Stimulated activated effector memory CD8-positive, alpha-beta T cell treated with anti-CD3 and anti-CD28 coated beads, Interleukin-12 subunit alpha, Interleukin-12 subunit beta, amount 100 ng/mL, for 72 hours (primary cell): ENCODE results near the gene CST9.

Experiments
- ATAC-seq: fragments of 150-1000 bp; cut with Tn5 transposase; 2 replicates; pipeline ENCODE4 v1.10.0; 2021
- DNase-seq, 2 donors: peaks; one replicate each; pipeline ENCODE4 v3.0.0; 2021 to 2022; ENCODE audit warnings: low spot score in 2 of 2
- H3K27ac Mint-ChIP-seq: one replicate; pipeline ENCODE4 v1.8.0; 2022; ENCODE audit warnings: mild to moderate bottlenecking, mixed read lengths
- H3K36me3 Mint-ChIP-seq: one replicate; pipeline ENCODE4 v1.8.0; 2022; ENCODE audit warnings: mild to moderate bottlenecking, mixed read lengths
- H3K4me1 Mint-ChIP-seq: one replicate; pipeline ENCODE4 v1.8.0; 2022; ENCODE audit warnings: mixed read lengths
- H3K4me3 Mint-ChIP-seq: one replicate; pipeline ENCODE4 v1.8.0; 2022; ENCODE audit warnings: mild to moderate bottlenecking, mixed read lengths
- H3K9me3 Mint-ChIP-seq: one replicate; pipeline ENCODE4 v1.8.0; 2022; ENCODE audit warnings: mixed read lengths

The CST9 gene, protein sequence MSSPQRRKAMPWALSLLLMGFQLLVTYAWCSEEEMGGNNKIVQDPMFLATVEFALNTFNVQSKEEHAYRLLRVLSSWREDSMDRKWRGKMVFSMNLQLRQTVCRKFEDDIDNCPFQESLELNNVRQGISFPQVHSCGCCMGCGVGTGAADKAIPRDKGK

DNA sequence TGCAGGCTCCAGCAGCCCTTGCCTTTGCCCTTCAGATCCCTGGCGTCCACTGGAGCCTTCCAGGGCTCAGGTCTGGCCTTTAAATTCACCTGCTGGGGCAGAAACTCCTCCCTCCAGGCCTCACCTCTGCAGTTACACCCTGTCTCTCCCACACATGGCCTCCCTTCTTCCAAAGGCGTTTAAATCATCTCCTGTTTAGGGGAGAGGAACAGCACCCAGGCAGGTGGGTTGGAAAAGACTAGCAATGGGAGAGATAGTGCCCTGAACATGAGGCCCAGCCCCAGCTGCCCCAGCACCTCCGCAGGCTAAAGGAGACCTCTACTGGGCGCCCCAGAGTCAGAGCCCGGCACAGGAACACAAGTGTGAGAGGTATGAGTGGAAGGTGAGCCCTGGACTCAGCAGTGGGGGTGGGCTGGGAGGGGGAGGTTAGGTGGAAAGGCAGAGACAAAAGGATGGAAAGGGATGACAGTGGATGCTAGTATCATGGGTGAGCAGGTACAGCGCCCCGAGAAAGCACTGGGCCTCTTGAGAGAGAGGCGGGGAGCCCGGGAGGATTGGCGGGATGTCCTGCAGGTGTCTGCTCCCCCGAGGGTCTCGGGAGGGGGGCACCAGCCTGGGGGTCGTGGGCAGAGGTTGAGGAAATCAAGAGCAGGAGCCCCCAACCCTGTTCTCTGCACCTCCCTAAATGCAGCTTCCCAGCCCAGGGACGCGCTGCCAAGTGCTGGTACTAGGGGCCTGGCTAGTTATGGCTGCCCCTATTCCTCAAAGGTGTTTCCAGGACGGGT is at the start of gene CST9:
Gene CST9 (minus strand): TSS at position 51 of the 785 bp plus-strand sequence. CDS start 53 bp downstream, outside the sequence.
- Mint-ChIP-seq H3K4me3 (no peak within 1 kb of the TSS), H3K9me3 (no peaks in the 10 kb centered on the region), H3K4me1 (peaks cover 10% of the 10 kb centered on the region), H3K36me3 (no peaks in the 10 kb centered on the region), H3K27ac (no peak within 1 kb of the TSS)
- no peak for DNase-seq
- ATAC-seq = no peak

DNA sequence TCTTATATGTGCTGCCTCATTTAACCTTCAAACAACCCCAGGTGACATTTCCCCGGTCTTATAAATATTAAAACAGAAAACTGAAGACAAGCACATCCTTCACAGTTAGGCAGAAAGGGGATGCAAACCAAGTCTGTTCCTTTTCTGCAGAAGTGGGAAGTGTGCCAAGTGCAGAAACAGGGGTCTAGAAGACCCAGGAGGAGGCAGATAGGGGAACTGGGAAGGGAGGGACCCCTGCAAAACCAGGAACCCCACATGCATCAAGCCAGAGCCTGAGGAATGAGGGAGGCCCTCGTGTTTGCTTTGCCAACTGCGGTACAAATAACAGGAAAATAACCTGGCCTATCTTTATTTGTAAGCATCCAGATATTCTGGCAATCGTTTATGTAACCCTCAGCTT is 49.0 kb upstream of the CST9 start:
- Mint-ChIP-seq H3K27ac (no peak overlapping the region), H3K9me3 (no peaks in the 10 kb centered on the region), H3K4me1 (no peaks in the 10 kb centered on the region), H3K4me3 (no peak overlapping the region), H3K36me3 (no peaks in the 10 kb centered on the region)
- ATAC-seq = no peak
- no peak for DNase-seq

DNA sequence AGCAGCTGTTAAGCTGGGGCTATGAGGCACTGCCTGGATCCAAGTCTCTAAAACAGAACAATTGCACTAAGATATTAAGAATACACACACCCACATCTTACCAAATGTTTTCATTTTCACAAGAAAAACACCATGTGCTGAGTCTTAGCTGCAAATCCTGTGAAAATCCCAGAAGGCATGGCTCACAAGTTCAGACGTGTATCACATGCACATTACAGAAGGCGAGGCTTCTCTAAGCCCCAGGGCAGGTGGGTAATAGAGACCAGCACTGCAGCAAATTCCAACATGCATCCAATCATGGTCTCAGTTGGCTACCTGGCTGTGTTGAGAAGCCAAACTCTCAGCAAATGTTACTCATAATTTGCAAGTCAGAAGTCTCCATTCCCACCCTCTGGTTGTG is 48.3 kb upstream of the CST9 start:
- H3K4me1 Mint-ChIP-seq = no peaks in the 10 kb centered on the region
- no peak overlapping the region for H3K27ac Mint-ChIP-seq
- DNase-seq = no peak
- H3K9me3 Mint-ChIP-seq = no peaks in the 10 kb centered on the region
- ATAC-seq = no peak
- H3K36me3 Mint-ChIP-seq = no peaks in the 10 kb centered on the region
- H3K4me3 Mint-ChIP-seq = no peak overlapping the region

DNA sequence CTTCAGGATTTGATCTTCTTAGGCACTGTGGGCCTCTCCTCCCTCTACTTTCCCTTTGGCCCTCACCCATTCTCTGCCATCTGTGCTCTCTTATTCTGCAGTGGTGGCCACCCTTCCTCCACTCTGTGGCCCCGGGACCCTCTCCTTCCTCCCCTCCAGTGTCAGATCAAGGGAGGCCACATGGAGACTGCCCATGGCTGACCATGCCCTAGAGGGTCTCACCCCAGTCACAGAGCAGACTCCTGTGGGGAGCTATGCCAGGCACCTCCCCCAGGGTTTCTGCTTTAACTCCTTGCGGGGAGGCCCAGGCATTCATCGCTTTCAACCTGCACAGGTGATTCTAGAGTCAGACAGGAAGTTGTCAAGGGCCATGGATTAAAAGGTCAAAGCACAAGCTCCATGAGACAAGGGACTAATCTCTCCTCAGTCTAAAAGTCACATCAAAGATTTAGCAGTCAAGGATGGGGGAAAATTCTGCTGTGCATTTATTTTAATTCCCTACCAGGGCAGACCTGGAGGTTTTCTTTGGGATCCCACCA is 47.8 kb upstream of the CST9 start:
- Mint-ChIP-seq H3K4me3 (no peak overlapping the region), H3K36me3 (no peaks in the 10 kb centered on the region), H3K4me1 (no peaks in the 10 kb centered on the region), H3K27ac (no peak overlapping the region), H3K9me3 (no peaks in the 10 kb centered on the region)
- ATAC-seq (no peak), DNase-seq (no peak)

DNA sequence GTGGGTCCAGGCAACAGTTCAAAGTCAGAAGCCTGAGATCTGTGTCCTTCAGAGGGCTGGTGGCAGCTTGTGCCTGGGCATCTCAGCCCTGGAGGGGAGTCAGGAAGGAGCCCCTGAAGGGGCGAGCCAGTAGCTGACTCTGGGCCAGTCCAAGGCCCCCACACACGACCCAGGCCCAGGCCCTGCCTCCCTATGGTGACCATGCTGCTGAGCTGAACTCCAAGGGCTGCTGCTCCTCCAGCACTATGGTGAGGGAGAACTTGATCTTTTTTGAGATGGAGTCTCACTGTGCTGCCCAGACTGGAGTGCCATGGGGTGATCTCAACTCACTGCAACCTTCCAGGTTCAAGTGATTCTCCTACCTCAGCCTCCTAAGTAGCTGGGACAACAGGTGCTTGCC is 47.2 kb upstream of the CST9 start:
- Mint-ChIP-seq H3K4me1 (no peaks in the 10 kb centered on the region), H3K9me3 (no peaks in the 10 kb centered on the region), H3K36me3 (no peaks in the 10 kb centered on the region), H3K27ac (no peak overlapping the region), H3K4me3 (no peak overlapping the region)
- DNase-seq (no peak), ATAC-seq (no peak)

DNA sequence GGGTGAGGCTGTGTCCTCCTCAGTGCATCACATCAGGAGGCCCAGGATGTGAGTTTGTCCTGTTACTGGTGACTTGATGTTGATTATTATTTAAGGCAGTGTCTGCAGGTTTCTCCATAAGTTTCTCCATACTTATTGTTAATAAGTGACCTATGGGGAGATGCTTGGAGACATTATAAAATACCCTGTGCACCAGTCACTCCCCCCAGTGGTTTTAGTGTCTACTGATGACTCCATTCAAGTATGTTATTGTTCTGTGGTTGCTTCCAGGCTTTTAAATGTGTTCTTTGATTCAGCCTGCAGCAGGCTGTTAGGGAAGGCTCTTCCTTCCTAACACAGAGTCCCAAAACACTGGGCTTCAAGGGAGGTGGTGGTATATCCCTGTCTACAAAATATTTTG is 46.7 kb upstream of the CST9 start:
- no peak for ATAC-seq
- Mint-ChIP-seq H3K27ac (no peak overlapping the region), H3K4me3 (no peak overlapping the region), H3K9me3 (no peaks in the 10 kb centered on the region), H3K36me3 (no peaks in the 10 kb centered on the region), H3K4me1 (no peaks in the 10 kb centered on the region)
- DNase-seq = no peak

DNA sequence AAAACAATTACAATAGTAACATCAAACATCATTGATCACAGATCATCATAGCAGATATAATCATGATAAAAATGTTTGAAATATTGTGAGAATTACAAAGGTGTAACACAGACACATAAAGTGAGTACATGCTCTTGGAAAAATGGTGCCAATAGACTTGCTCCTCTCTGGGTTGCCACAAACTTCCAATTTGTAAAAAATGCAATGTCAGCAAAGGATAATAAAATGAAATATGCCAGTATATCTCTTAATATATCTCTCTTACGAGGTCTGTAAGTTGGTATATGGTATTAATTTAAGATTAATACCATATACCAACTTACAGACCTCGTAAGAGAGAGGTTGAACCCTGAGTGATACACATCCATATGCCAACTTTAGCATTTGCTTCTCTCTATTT is 45.4 kb upstream of the CST9 start:
- no peak for DNase-seq
- H3K4me3 Mint-ChIP-seq = no peak overlapping the region
- no peaks in the 10 kb centered on the region for H3K36me3 Mint-ChIP-seq
- no peak overlapping the region for H3K27ac Mint-ChIP-seq
- H3K4me1 Mint-ChIP-seq = no peaks in the 10 kb centered on the region
- ATAC-seq = no peak
- H3K9me3 Mint-ChIP-seq = no peaks in the 10 kb centered on the region

DNA sequence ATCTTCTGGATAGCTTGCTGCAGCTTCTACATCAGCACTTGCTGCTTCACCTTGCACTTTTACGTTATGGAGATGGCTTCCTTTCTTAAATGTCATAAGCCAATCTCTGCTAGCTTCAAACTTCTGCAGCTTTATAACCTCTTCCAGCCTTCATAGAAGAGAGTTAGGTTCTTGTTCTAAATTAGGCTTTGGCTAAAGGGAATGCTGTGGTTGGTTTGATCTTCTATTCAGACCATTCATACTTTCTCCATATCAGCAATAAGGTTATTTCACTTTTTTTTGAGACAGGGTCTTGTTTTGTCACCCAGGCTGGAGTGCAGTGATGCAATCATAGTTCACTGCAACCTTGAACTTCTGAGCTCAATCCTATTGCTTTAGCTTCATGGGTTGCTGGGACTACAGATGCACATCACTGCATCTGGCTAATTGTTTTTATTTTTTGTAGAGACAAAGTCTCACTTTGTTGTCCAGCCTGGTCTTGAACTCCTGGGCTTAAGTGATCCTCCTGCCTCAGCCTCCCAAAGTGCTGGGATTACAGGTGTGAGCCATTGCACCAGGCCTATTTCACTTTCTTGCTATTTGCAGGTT is 44.2 kb upstream of the CST9 start:
- Mint-ChIP-seq H3K9me3 (no peaks in the 10 kb centered on the region), H3K27ac (no peak overlapping the region), H3K36me3 (no peaks in the 10 kb centered on the region)

DNA sequence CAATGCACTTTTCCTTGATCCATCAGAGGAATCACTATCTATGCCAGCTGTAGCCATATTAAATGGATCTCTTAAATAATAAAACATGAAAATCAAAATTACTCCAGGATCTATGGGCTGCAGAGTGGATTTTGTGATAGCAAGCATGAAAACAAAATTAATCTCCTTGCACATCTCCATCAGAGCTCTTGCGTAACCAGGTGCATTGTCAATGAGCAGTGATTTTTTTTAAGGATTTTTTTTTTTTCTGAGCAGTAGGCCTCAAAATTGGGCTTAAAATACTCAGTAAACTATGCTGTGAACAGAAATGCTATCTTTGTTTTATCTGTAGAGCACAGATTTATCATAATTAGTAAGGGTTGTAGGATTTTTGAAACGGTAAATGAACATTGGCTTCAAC is 43.5 kb upstream of the CST9 start:
- no peak overlapping the region for H3K27ac Mint-ChIP-seq

More for the DNA sequence above, 44.2 kb upstream of the CST9 start:
- H3K4me3 Mint-ChIP-seq = no peak overlapping the region
- DNase-seq (no peak), ATAC-seq (no peak)
- no peaks in the 10 kb centered on the region for H3K4me1 Mint-ChIP-seq

DNA sequence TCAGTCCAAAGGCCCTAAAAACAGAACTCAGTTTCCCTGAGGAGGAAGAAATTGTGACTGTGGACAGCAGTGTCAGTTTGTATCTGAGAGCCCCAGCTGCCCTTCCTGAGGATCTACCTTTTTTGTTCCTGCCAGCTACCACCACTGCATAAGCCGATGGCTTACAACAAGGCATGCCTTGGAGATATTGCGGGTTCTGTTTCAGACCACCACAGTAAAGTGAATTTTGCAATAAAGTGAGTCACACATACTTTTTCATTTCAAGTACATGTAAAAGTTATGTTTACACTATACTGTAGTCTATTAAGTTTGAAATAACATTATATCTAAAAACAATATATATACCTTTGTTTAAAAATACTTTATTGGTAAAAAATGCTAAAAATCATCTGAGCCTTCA is 41.6 kb upstream of the CST9 start:
- no peak overlapping the region for H3K27ac Mint-ChIP-seq
- H3K9me3 Mint-ChIP-seq = no peaks in the 10 kb centered on the region
- no peak overlapping the region for H3K4me3 Mint-ChIP-seq
- H3K4me1 Mint-ChIP-seq = no peaks in the 10 kb centered on the region
- no peak for ATAC-seq
- DNase-seq = no peak
- no peaks in the 10 kb centered on the region for H3K36me3 Mint-ChIP-seq

More for the DNA sequence above, 43.5 kb upstream of the CST9 start:
- ATAC-seq (no peak), DNase-seq (no peak)
- Mint-ChIP-seq H3K36me3 (no peaks in the 10 kb centered on the region), H3K4me3 (no peak overlapping the region), H3K9me3 (no peaks in the 10 kb centered on the region), H3K4me1 (no peaks in the 10 kb centered on the region)

DNA sequence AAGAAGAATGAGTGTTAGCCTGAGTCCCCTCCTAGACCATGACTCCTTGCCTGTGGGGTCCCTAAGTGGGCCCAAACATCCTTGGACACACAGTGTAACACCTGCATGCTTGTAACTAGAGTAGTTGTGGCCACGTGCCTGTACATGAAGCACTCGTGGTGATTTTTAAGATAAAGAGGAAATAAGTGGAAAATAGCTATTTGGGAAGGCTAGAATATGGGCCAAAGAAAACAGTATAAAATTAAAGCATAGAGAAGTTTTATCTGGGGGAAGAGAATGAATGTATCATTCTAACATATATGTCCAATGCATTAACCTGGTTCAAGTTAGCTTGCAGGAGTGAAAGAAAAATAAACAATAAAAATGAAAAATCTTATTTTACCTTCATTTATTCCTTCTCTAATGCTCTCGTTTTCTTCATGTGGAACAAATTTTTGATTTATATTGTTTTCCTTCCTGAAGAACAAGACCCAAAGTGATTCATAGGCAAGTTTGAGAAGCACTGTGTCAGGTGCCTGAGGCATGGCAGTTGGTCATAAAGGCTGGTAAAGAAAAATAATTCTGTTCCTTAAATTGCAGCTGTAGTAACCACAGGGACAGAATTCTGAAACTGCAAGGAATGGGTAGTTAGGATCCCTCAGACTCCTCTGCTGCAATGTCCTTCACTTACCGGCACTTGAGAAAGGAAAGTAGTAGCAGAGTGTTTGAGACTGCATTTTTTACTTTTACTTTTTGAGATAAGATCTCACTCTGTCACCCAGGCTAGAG is 40.6 kb upstream of the CST9 start:
- ATAC-seq (no peak), DNase-seq (no peak)
- H3K9me3 Mint-ChIP-seq = no peaks in the 10 kb centered on the region
- no peak overlapping the region for H3K27ac Mint-ChIP-seq
- no peaks in the 10 kb centered on the region for H3K36me3 Mint-ChIP-seq
- H3K4me3 Mint-ChIP-seq = no peak overlapping the region
- no peaks in the 10 kb centered on the region for H3K4me1 Mint-ChIP-seq

DNA sequence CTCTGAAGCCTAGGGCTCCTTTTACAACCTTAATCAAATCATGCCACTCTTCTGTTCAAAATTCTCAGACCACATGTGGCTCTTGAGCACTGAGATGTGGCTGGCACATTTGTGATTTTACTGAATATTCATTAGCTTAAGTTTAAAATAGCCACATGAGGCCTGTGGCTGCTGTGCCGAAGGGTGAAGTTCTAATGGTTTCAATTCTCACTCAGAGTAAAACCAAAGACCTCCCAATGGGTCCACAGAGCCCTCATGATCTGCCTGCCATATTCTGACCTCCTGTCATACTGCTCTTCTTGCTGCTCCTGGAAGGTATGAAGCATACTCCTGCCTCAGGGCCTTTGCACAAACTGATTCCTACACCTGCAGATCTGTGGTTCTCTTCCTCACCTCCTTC is 39.9 kb upstream of the CST9 start:
- no peaks in the 10 kb centered on the region for H3K36me3 Mint-ChIP-seq
- no peaks in the 10 kb centered on the region for H3K4me1 Mint-ChIP-seq
- no peak overlapping the region for H3K4me3 Mint-ChIP-seq
- no peaks in the 10 kb centered on the region for H3K9me3 Mint-ChIP-seq
- DNase-seq (no peak), ATAC-seq (no peak)
- H3K27ac Mint-ChIP-seq = no peak overlapping the region

DNA sequence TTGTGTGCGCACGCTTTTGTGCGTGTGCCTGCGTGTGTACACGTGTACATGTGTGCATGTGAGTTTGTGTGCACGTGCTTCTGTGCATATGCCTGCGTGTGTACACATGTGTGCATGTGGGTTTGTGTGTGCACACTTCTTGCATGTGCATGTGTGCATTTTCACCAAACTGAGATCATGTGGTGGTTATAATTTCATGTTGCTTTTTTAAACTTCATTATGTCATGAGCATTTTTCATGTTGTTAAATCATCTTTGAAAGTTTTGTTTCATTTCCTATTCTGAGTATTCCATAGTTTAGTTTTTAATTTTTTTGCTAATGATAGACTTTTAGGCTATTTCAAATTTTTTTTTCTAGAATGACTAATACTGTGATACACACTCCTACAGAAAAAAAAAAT is 38.4 kb upstream of the CST9 start:
- Mint-ChIP-seq H3K27ac (no peak overlapping the region), H3K4me1 (no peaks in the 10 kb centered on the region), H3K36me3 (no peaks in the 10 kb centered on the region), H3K9me3 (no peaks in the 10 kb centered on the region), H3K4me3 (no peak overlapping the region)
- ATAC-seq (no peak), DNase-seq (no peak)

DNA sequence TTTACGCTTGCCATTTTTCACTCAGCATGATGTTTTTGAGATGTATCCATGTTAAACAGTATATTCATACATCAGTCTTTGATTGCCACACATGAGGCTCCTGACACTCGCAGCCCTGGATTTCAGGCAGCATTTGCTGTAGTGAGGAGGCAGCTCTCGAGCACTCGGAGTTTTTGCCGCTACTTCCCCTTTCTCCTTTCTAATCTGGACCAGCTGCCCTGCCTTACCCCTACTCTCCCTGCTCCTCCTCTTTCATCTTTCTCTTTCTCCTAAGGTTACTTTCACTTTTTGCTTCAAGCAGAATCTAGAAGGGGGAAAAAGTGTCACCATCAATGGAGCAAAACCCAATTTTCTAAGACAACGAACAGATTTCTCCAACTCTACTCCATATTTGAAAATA is 37.9 kb upstream of the CST9 start:
- no peaks in the 10 kb centered on the region for H3K36me3 Mint-ChIP-seq
- no peak overlapping the region for H3K4me3 Mint-ChIP-seq
- ATAC-seq = no peak
- H3K9me3 Mint-ChIP-seq = no peaks in the 10 kb centered on the region
- H3K27ac Mint-ChIP-seq = no peak overlapping the region
- no peaks in the 10 kb centered on the region for H3K4me1 Mint-ChIP-seq
- DNase-seq = no peak

DNA sequence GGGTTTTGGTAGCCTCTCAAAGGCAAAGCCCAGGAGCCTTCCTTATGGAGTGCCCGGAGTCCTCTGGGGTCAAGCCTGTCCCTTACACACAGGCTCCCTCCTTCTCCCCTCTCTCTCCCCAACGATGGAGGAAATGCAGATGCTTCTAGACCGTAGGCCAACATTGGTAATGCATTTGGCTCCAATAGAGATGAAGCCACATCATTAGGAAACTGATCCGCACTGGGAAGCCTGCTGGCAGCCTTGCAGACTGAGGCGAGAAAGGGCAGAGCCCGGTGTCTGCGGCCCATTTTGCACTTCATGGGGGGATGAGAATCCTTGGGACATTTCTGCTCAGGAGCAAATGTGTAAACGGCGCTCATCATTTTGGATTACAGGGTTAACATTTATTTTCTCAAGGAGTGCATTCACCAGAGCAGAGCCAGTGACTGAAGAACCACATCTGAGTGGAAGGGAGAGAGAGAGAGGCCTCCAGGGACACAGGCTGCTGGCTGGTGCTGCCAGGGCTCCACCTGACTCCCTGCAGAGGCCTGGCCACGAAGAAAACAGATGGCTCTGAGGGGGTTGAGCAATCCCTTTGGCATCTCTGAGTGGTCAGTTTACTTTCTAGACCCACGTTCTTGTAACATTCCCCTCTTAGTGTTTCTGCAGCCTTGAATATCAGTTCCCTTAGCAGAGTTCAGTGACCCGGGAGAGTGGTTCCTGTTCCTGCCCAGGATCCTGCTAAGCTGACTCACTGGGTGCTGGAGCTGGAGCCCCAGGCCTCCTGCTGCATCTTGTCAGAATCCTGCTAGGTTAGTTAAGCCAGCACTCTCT is 36.4 kb upstream of the CST9 start:
- no peak overlapping the region for H3K27ac Mint-ChIP-seq
- no peak for DNase-seq

More for the DNA sequence above, 36.4 kb upstream of the CST9 start:
- H3K9me3 Mint-ChIP-seq = no peaks in the 10 kb centered on the region
- no peak for ATAC-seq
- H3K4me1 Mint-ChIP-seq = no peaks in the 10 kb centered on the region
- H3K36me3 Mint-ChIP-seq = no peaks in the 10 kb centered on the region
- H3K4me3 Mint-ChIP-seq = no peak overlapping the region
